ENCODE results near the gene KRTAP10-9. TPM values are rescaled to one million over a fixed set of nuclear protein-coding genes. Genes with fewer than 3 reads are reported as not detected.
A peak's percentile ranks its signal among the peaks of the same experiment; 100 is the strongest.
"Not testable (repeated sequence)": the region's sequence is repeated elsewhere in the genome, so short reads cannot be mapped to it uniquely, and the experiment has no call there.

The KRTAP10-9 gene, protein sequence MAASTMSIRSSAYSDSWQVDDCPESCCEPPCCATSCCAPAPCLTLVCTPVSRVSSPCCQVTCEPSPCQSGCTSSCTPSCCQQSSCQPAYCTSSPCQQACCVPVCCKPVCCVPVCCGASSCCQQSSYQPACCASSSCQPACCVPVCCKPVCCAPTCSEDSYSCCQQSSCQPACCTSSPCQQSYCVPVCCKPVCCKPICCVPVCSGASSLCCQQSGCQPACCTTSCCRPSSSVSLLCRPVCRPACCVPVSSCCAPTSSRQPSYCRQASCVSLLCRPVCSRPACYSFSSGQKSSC
- not detected for total RNA-seq

DNA sequence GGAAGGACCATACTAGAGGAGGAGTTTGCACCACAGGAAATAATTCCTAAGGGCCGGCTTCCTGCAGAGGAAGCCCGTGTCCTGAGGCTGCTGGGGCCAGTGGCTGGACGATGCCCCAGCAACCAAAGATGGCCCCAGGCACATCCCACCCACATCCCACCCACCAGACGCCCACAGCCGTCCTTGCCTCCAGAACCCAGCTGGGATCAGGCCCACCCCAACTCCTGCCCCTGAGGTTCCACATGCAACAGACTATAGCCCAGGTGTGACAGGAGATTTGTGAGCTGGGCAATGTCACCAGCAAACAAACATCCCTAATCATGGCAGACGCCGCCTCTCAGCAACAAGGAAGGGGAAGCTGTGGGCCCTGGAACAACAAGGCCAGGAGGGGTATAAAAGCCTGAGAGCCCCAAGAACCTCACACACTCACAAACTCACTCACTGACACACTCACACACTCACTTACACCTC lies at the start of gene KRTAP10-9:
TSS of gene KRTAP10-9 (plus strand) at position 421 of the 471 bp plus-strand sequence. CDS start 79 bp downstream, outside the sequence.
- no peak within 1 kb of the TSS for H3K27ac Mint-ChIP-seq
- H3K36me3 Mint-ChIP-seq (ENCODE audit: low read depth) = peaks cover 5% of the 10 kb centered on the region
- H3K9me3 Mint-ChIP-seq (ENCODE audit: low read depth) = peaks cover 43% of the 10 kb centered on the region
- CTCF ChIA-PET = no interaction called here
- ATAC-seq (no peak), DNase-seq (no peak)
- H3K4me1 Mint-ChIP-seq = peaks cover 21% of the 10 kb centered on the region
- intact Hi-C loops (cut with DNase I, micrococcal nuclease) = no loop called here
- H3K4me3 Mint-ChIP-seq = no peak within 1 kb of the TSS
- no peaks in the 10 kb centered on the region for H3K27me3 Mint-ChIP-seq
- POLR2A ChIA-PET = no interaction called here

DNA sequence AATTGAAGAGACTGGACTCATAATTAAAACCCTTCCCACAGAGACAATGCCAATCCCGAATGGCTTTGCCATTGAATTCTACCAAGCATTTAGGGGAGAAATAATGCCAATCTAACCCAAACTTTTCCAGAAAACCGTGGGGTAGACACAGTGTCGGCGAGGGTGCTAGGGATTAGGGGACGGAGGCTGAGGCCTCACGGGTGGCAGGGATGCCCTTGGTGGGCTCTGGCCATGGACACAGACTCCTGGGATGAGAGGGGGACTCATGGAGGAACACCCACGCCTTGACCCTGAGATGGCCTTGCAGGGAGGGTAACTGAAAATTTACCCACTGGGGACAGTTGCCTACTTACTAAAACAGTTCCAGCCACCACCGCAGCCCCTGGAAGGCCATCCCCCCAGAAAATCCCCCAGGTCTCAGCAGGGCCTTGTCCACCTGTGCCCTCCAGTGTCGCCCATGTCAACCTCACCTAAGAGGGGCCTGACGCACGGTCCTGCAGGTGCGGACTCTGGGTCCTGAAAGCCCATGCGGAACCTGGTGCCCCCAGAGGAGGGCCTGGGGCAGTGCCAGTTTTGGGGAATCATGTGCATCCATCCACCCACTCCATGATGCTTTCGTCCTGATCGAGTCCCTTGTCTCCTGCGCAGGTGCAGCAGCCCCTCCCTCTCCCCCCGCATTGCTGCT lies 48.4 kb upstream of the KRTAP10-9 start:
- no peak overlapping the region for H3K27ac Mint-ChIP-seq
- DNase-seq (no peak), ATAC-seq (no peak)
- ChIA-PET CTCF (no interaction called here), POLR2A (no interaction called here)
- no peak overlapping the region for H3K4me3 Mint-ChIP-seq
- peaks cover 5% of the 10 kb centered on the region for H3K27me3 Mint-ChIP-seq
- H3K9me3 Mint-ChIP-seq (ENCODE audit: low read depth) = peaks cover 14% of the 10 kb centered on the region
- intact Hi-C loops (cut with DNase I, micrococcal nuclease) = no loop called here
- H3K4me1 Mint-ChIP-seq = peaks cover 3% of the 10 kb centered on the region
- H3K36me3 Mint-ChIP-seq (ENCODE audit: low read depth) = peaks cover 4% of the 10 kb centered on the region

- Mint-ChIP-seq H3K36me3 (ENCODE audit: low read depth) (peaks cover 4% of the 10 kb centered on the region), H3K9me3 (ENCODE audit: low read depth) (peaks cover 14% of the 10 kb centered on the region), H3K27me3 (peaks cover 5% of the 10 kb centered on the region), H3K4me3 (no peak overlapping the region), H3K4me1 (peaks cover 10% of the 10 kb centered on the region), H3K27ac (no peak overlapping the region)
- intact Hi-C loops (cut with DNase I, micrococcal nuclease) = no loop called here
- CTCF ChIA-PET = interaction anchor here (0.7 kb wide), 1 partner anchor 105 kb away, joined by 3 read pairs; no protein-coding TSS in a partner anchor
- no peak for DNase-seq
- POLR2A ChIA-PET = no interaction called here
- no peak for ATAC-seq
These were observed 47.6 kb upstream of the KRTAP10-9 start for GRCh38 chr21:44579056-44579832.

GRCh38 chr21:44579833-44580144 lies 47.1 kb upstream of the KRTAP10-9 start:
- Mint-ChIP-seq H3K27me3 (peaks cover 4% of the 10 kb centered on the region), H3K36me3 (ENCODE audit: low read depth) (peaks cover 4% of the 10 kb centered on the region), H3K4me1 (peaks cover 10% of the 10 kb centered on the region), H3K4me3 (no peak overlapping the region), H3K9me3 (ENCODE audit: low read depth) (peaks cover 14% of the 10 kb centered on the region), H3K27ac (no peak overlapping the region)
- intact Hi-C loops (cut with DNase I, micrococcal nuclease) = no loop called here
- ChIA-PET POLR2A (no interaction called here), CTCF (interaction anchor here (0.7 kb wide), 1 partner anchor 105 kb away, joined by 3 read pairs; no protein-coding TSS in a partner anchor)
- no peak for ATAC-seq
- no peak for DNase-seq

DNA sequence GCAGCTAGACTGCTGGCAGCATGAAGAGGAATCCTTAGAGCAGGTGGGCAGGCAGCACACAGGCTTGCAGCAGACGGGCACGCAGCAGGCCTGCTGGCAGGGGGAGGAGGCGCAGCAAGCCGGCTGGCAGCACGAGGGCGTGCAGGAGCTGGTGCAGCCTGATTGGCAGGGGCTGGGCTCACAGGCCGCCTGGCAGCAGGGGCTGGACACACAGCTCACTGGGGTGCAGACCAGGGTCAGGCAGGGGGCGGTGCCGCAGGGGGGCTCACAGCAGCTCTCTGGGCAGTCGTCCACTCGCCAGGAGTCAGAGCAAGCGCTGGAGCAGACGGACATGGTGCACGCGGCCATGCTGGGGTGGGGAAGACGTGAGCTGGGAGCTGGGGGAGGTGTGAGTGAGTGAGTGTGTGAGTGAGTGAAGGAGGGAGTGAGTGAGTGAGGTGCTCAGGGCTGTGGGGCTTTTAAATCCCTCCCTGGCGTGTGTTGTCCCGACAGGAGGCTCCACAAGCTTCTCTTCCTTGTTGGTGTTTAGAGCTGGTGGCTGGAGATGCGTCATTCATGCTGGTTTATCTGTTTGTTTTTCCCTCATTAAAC lies 46.6 kb upstream of the KRTAP10-9 start, which contains the start of gene KRTAP10-5:
TSS of gene KRTAP10-5 (minus strand) at position 374 of the 591 bp plus-strand sequence. CDS start at position 348, 26 bp downstream.
- POLR2A ChIA-PET; H3K4me3 Mint-ChIP-seq; H3K36me3 Mint-ChIP-seq (ENCODE audit: low read depth); ATAC-seq; H3K27me3 Mint-ChIP-seq; H3K27ac Mint-ChIP-seq; intact Hi-C loops (cut with DNase I, micrococcal nuclease): not testable (repeated sequence)
- DNase-seq = peak; percentile 24
- peaks cover 10% of the 10 kb centered on the region for H3K4me1 Mint-ChIP-seq
- CTCF ChIA-PET = interaction anchor here (0.5 to 0.7 kb wide), 2 partner anchors 27 to 104 kb away, joined by 3 read pairs; no protein-coding TSS in a partner anchor
- H3K9me3 Mint-ChIP-seq (ENCODE audit: low read depth) = peaks cover 14% of the 10 kb centered on the region

GRCh38 chr21:44581158-44581557 lies 45.7 kb upstream of the KRTAP10-9 start:
- POLR2A ChIA-PET = no interaction called here
- intact Hi-C loops (cut with DNase I, micrococcal nuclease) = no loop called here
- ATAC-seq = no peak
- peaks cover 9% of the 10 kb centered on the region for H3K27me3 Mint-ChIP-seq
- no peak overlapping the region for H3K27ac Mint-ChIP-seq
- no peak overlapping the region for H3K4me3 Mint-ChIP-seq
- CTCF ChIA-PET = no interaction called here
- peaks cover 4% of the 10 kb centered on the region for H3K36me3 Mint-ChIP-seq (ENCODE audit: low read depth)
- DNase-seq = no peak
- peaks cover 10% of the 10 kb centered on the region for H3K4me1 Mint-ChIP-seq
- H3K9me3 Mint-ChIP-seq (ENCODE audit: low read depth) = peaks cover 14% of the 10 kb centered on the region

- peaks cover 15% of the 10 kb centered on the region for H3K27me3 Mint-ChIP-seq
- H3K36me3 Mint-ChIP-seq (ENCODE audit: low read depth) = peaks cover 4% of the 10 kb centered on the region
- ChIA-PET POLR2A (no interaction called here), CTCF (interaction anchor here (0.6 kb wide), 1 partner anchor 183 kb away, joined by 3 read pairs; no protein-coding TSS in a partner anchor)
- no peak for ATAC-seq
- no peak for DNase-seq
- peaks cover 14% of the 10 kb centered on the region for H3K9me3 Mint-ChIP-seq (ENCODE audit: low read depth)
- peaks cover 10% of the 10 kb centered on the region for H3K4me1 Mint-ChIP-seq
- H3K27ac Mint-ChIP-seq = no peak overlapping the region
- intact Hi-C loops (cut with DNase I, micrococcal nuclease) = no loop called here
- no peak overlapping the region for H3K4me3 Mint-ChIP-seq
These were observed 44.8 kb upstream of the KRTAP10-9 start for GRCh38 chr21:44582055-44582454.

DNA sequence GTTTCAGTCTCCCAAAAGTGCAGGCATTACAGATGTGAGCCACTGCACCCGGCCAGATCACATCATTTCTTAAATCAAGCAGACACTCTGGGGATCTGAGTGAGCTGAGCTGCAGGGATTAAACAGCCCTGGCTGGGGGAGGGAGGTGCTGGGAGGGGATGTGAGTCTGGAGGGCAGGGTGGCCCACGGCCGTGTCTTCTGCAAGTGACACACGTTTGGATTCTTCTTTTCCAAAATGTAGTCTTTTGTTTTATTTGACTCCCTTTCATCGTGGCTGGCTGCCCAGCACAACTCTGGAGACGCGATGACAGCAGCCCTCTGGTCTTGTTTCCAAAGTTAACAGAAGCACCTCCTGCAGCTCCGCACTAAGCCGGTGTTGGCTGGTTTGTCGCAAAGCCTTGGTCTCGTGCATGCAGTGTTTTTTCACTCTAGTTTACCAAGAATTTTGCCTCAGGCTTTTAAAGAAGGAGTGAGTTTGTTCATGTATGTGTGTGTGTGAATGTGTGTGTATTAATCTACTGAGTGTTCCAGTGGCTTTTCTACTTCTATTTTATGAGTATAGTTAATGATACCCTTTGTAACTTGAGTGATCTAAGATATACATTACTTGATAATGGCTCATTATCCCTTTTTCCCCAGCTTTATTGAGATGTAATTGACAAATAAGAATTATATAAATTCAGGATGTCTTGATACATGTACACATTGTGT lies 43.6 kb upstream of the KRTAP10-9 start:
- Mint-ChIP-seq H3K4me1 (peaks cover 10% of the 10 kb centered on the region), H3K36me3 (ENCODE audit: low read depth) (peaks cover 2% of the 10 kb centered on the region)
- POLR2A ChIA-PET = no interaction called here

DNA sequence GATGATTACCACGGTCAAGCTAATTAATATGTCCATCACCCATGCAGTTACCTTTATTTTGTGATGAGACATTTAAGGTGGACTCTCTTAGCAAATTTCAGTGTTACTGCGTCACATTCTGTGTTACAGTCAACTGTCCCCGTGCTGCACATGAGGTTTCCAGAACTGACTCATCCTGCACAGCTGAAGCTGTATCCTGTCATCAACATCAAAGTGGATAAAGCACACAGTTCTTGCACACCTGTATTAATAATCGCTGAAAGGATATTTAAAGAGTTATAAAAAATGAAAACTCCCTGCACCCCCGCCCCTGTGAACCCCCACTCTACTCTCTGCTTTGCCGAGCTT lies 43.1 kb upstream of the KRTAP10-9 start:
- peak; percentile 62 for DNase-seq
- Mint-ChIP-seq H3K27me3 (peaks cover 15% of the 10 kb centered on the region), H3K36me3 (ENCODE audit: low read depth) (peaks cover 2% of the 10 kb centered on the region), H3K9me3 (ENCODE audit: low read depth) (peaks cover 6% of the 10 kb centered on the region), H3K4me1 (peaks cover 10% of the 10 kb centered on the region), H3K4me3 (no peak overlapping the region), H3K27ac (no peak overlapping the region)
- ChIA-PET POLR2A (no interaction called here), CTCF (interaction anchor here (0.8 kb wide), 1 partner anchor 218 kb away, joined by 3 read pairs; the partner anchor contains the start of gene UBE2G2)
- ATAC-seq = peak; percentile 96
- intact Hi-C loops (cut with DNase I, micrococcal nuclease) = no loop called here

More for the DNA sequence above, 43.6 kb upstream of the KRTAP10-9 start:
- peaks cover 6% of the 10 kb centered on the region for H3K9me3 Mint-ChIP-seq (ENCODE audit: low read depth)
- intact Hi-C loops (cut with DNase I, micrococcal nuclease) = no loop called here
- no peak overlapping the region for H3K27ac Mint-ChIP-seq
- H3K27me3 Mint-ChIP-seq = peaks cover 15% of the 10 kb centered on the region
- CTCF ChIA-PET = interaction anchor here (0.6 to 0.8 kb wide), 2 partner anchors 52 to 219 kb away, joined by 3 read pairs; partner anchors contain the start of gene UBE2G2
- H3K4me3 Mint-ChIP-seq = no peak overlapping the region
- no peak for ATAC-seq
- no peak for DNase-seq

GRCh38 chr21:44585892-44586291 lies 41.0 kb upstream of the KRTAP10-9 start:
- POLR2A ChIA-PET = no interaction called here
- CTCF ChIA-PET = interaction anchor here (0.7 kb wide), 1 partner anchor 175 kb away, joined by 3 read pairs; no protein-coding TSS in a partner anchor
- Mint-ChIP-seq H3K4me1 (peaks cover 10% of the 10 kb centered on the region), H3K27ac (no peak overlapping the region), H3K9me3 (ENCODE audit: low read depth) (peaks cover 6% of the 10 kb centered on the region), H3K27me3 (peaks cover 17% of the 10 kb centered on the region), H3K36me3 (ENCODE audit: low read depth) (peaks cover 2% of the 10 kb centered on the region), H3K4me3 (no peak overlapping the region)
- intact Hi-C loops (cut with DNase I, micrococcal nuclease) = no loop called here
- ATAC-seq (no peak), DNase-seq (no peak)

DNA sequence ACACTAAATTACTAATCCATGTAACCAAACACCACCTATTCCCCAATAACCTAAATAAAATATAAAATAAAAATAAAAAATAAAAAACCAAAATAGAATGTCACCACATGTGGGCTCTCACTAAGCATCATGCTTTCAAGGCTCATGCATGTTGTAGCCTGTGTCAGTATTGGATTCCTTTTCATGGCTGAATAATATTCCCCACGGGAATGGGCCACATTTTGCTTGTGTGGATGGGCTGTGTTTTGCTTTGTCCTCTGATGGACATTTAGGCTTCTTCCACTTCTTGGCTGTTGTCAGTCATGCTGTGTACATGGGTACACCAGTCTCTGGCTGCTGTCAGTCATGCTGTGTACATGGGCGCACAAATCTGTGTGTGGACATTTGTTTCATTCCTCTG lies 37.8 kb upstream of the KRTAP10-9 start:
- POLR2A ChIA-PET = no interaction called here
- CTCF ChIA-PET = no interaction called here
- Mint-ChIP-seq H3K4me1 (peaks cover 1% of the 10 kb centered on the region), H3K36me3 (ENCODE audit: low read depth) (no peaks in the 10 kb centered on the region), H3K27ac (no peak overlapping the region), H3K9me3 (ENCODE audit: low read depth) (no peaks in the 10 kb centered on the region), H3K27me3 (peaks cover 14% of the 10 kb centered on the region), H3K4me3 (no peak overlapping the region)
- no peak for DNase-seq
- ATAC-seq = no peak
- intact Hi-C loops (cut with DNase I, micrococcal nuclease) = no loop called here

All from activated CD4-positive, alpha-beta T cell treated with anti-CD3 and anti-CD28 coated beads for 36 hours (primary cell).